Stimulated activated effector memory CD8-positive, alpha-beta T cell treated with anti-CD3 and anti-CD28 coated beads, Interleukin-12 subunit alpha, Interleukin-12 subunit beta, amount 100 ng/mL, for 72 hours (primary cell): Measurements from ENCODE around the gene LCNL1.

ENCODE experiments used
- ATAC-seq: fragments of 150-1000 bp; cut with Tn5 transposase; 2 replicates; pipeline ENCODE4 v1.10.0; 2021
- DNase-seq, 2 donors: peaks; one replicate each; pipeline ENCODE4 v3.0.0; 2021 to 2022; ENCODE audit warnings: low spot score in 2 of 2
- H3K27ac Mint-ChIP-seq: one replicate; pipeline ENCODE4 v1.8.0; 2022; ENCODE audit warnings: mild to moderate bottlenecking, mixed read lengths
- H3K36me3 Mint-ChIP-seq: one replicate; pipeline ENCODE4 v1.8.0; 2022; ENCODE audit warnings: mild to moderate bottlenecking, mixed read lengths
- H3K4me1 Mint-ChIP-seq: one replicate; pipeline ENCODE4 v1.8.0; 2022; ENCODE audit warnings: mixed read lengths
- H3K4me3 Mint-ChIP-seq: one replicate; pipeline ENCODE4 v1.8.0; 2022; ENCODE audit warnings: mild to moderate bottlenecking, mixed read lengths
- H3K9me3 Mint-ChIP-seq: one replicate; pipeline ENCODE4 v1.8.0; 2022; ENCODE audit warnings: mixed read lengths

Gene LCNL1

GRCh38 chr9:136975644-136976043 is 7.1 kb upstream of the LCNL1 start:
- no peaks in the 10 kb centered on the region for H3K36me3 Mint-ChIP-seq
- H3K4me3 Mint-ChIP-seq: peak overlapping the region; percentile 50
- no peaks in the 10 kb centered on the region for H3K9me3 Mint-ChIP-seq
- peaks cover 35% of the 10 kb centered on the region for H3K4me1 Mint-ChIP-seq
- peak; percentile 45 for ATAC-seq
- DNase-seq: peak in 1 of 2 donors; percentile 72
- peak overlapping the region; percentile 69 for H3K27ac Mint-ChIP-seq

GRCh38 chr9:136977223-136977622 is 5.6 kb upstream of the LCNL1 start, which contains the start of gene PTGDS:
Gene PTGDS, plus strand, starts transcription at chr9:136977504. Its CDS starts 75 bp downstream, at chr9:136977579.
- peak within 1 kb of the TSS; percentile 69 for H3K27ac Mint-ChIP-seq
- ATAC-seq: no peak
- no peak for DNase-seq
- peaks cover 38% of the 10 kb centered on the region for H3K4me1 Mint-ChIP-seq
- no peaks in the 10 kb centered on the region for H3K36me3 Mint-ChIP-seq
- H3K4me3 Mint-ChIP-seq: peak within 1 kb of the TSS; percentile 50
- H3K9me3 Mint-ChIP-seq: no peaks in the 10 kb centered on the region

- ATAC-seq: no peak
- Mint-ChIP-seq H3K27ac (no peak overlapping the region), H3K4me3 (peak overlapping the region; percentile 42), H3K4me1 (peaks cover 38% of the 10 kb centered on the region), H3K36me3 (no peaks in the 10 kb centered on the region), H3K9me3 (no peaks in the 10 kb centered on the region)
- no peak for DNase-seq
Measured at GRCh38 chr9:136977649-136978072, 5.1 kb upstream of the LCNL1 start.

GRCh38 chr9:136978073-136978864 is 4.5 kb upstream of the LCNL1 start:
- peak overlapping the region; percentile 42 for H3K4me3 Mint-ChIP-seq
- peaks cover 38% of the 10 kb centered on the region for H3K4me1 Mint-ChIP-seq
- DNase-seq (peak; percentile 71 to 86), ATAC-seq (peak; percentile 8)
- no peaks in the 10 kb centered on the region for H3K9me3 Mint-ChIP-seq
- no peak overlapping the region for H3K27ac Mint-ChIP-seq
- no peaks in the 10 kb centered on the region for H3K36me3 Mint-ChIP-seq

- Mint-ChIP-seq H3K36me3 (no peaks in the 10 kb centered on the region), H3K4me1 (peaks cover 40% of the 10 kb centered on the region), H3K27ac (no peak overlapping the region), H3K9me3 (no peaks in the 10 kb centered on the region), H3K4me3 (no peak overlapping the region)
- ATAC-seq (no peak), DNase-seq (no peak)
Measured at GRCh38 chr9:136978865-136979544, 3.8 kb upstream of the LCNL1 start.

- peaks cover 32% of the 10 kb centered on the region for H3K4me1 Mint-ChIP-seq
- no peaks in the 10 kb centered on the region for H3K36me3 Mint-ChIP-seq
- H3K4me3 Mint-ChIP-seq: no peak overlapping the region
- no peaks in the 10 kb centered on the region for H3K9me3 Mint-ChIP-seq
- ATAC-seq: no peak
- DNase-seq: no peak
- H3K27ac Mint-ChIP-seq: no peak overlapping the region
Measured at GRCh38 chr9:136979769-136980587, 2.8 kb upstream of the LCNL1 start.

- no peak for DNase-seq
- Mint-ChIP-seq H3K4me1 (peaks cover 23% of the 10 kb centered on the region), H3K36me3 (no peaks in the 10 kb centered on the region), H3K9me3 (no peaks in the 10 kb centered on the region), H3K27ac (no peak overlapping the region), H3K4me3 (no peak overlapping the region)
- ATAC-seq: no peak
Measured at GRCh38 chr9:136980669-136981478, 1.9 kb upstream of the LCNL1 start.

GRCh38 chr9:136981588-136982231 is 1.1 kb upstream of the LCNL1 start:
- Mint-ChIP-seq H3K36me3 (no peaks in the 10 kb centered on the region), H3K4me3 (no peak overlapping the region), H3K27ac (no peak overlapping the region), H3K4me1 (peaks cover 15% of the 10 kb centered on the region), H3K9me3 (no peaks in the 10 kb centered on the region)
- DNase-seq (no peak), ATAC-seq (no peak)

GRCh38 chr9:136983167-136983566 is 374 bp downstream of the LCNL1 start:
- Mint-ChIP-seq H3K36me3 (no peaks in the 10 kb centered on the region), H3K27ac (no peak overlapping the region), H3K4me3 (no peak overlapping the region), H3K9me3 (no peaks in the 10 kb centered on the region), H3K4me1 (peaks cover 12% of the 10 kb centered on the region)
- DNase-seq: no peak
- ATAC-seq: no peak

GRCh38 chr9:136983656-136984314 is 992 bp downstream of the LCNL1 start:
- ATAC-seq (no peak), DNase-seq (no peak)
- H3K36me3 Mint-ChIP-seq: no peaks in the 10 kb centered on the region
- no peak overlapping the region for H3K27ac Mint-ChIP-seq
- no peak overlapping the region for H3K4me3 Mint-ChIP-seq
- H3K4me1 Mint-ChIP-seq: peaks cover 12% of the 10 kb centered on the region
- no peaks in the 10 kb centered on the region for H3K9me3 Mint-ChIP-seq

GRCh38 chr9:136984464-136985026 is 1.8 kb downstream of the LCNL1 start:
- Mint-ChIP-seq H3K4me3 (no peak overlapping the region), H3K9me3 (no peaks in the 10 kb centered on the region), H3K36me3 (no peaks in the 10 kb centered on the region), H3K27ac (no peak overlapping the region), H3K4me1 (peaks cover 12% of the 10 kb centered on the region)
- DNase-seq (no peak), ATAC-seq (no peak)

- no peak overlapping the region for H3K4me3 Mint-ChIP-seq
- H3K9me3 Mint-ChIP-seq: no peaks in the 10 kb centered on the region
- peaks cover 12% of the 10 kb centered on the region for H3K4me1 Mint-ChIP-seq
- no peak for DNase-seq
- no peak overlapping the region for H3K27ac Mint-ChIP-seq
- H3K36me3 Mint-ChIP-seq: no peaks in the 10 kb centered on the region
- ATAC-seq: no peak
Measured at GRCh38 chr9:136985027-136985602, 2.3 kb downstream of the LCNL1 start.

GRCh38 chr9:136985853-136986252 is 3.1 kb downstream of the LCNL1 start:
- no peak overlapping the region for H3K4me3 Mint-ChIP-seq
- DNase-seq (no peak), ATAC-seq (no peak)
- H3K4me1 Mint-ChIP-seq: peaks cover 13% of the 10 kb centered on the region
- H3K9me3 Mint-ChIP-seq: no peaks in the 10 kb centered on the region
- no peaks in the 10 kb centered on the region for H3K36me3 Mint-ChIP-seq
- H3K27ac Mint-ChIP-seq: no peak overlapping the region
